OCI-M2 (cell line): Measurements from ENCODE around the gene CD99.
"Not testable (repeated sequence)": the region's sequence is repeated elsewhere in the genome, so short reads cannot be mapped to it uniquely, and the experiment has no call there.

Experiments
- DNase-seq: peaks from one replicate; lab custom pipeline; 2025; ENCODE audit not compliant: unreplicated experiment; lab: John Stamatoyannopoulos, UW

The CD99 gene

GRCh38 chrX:2719774-2720447, 28.8 kb downstream of the CD99 start:
- DNase-seq: no peak

DNA sequence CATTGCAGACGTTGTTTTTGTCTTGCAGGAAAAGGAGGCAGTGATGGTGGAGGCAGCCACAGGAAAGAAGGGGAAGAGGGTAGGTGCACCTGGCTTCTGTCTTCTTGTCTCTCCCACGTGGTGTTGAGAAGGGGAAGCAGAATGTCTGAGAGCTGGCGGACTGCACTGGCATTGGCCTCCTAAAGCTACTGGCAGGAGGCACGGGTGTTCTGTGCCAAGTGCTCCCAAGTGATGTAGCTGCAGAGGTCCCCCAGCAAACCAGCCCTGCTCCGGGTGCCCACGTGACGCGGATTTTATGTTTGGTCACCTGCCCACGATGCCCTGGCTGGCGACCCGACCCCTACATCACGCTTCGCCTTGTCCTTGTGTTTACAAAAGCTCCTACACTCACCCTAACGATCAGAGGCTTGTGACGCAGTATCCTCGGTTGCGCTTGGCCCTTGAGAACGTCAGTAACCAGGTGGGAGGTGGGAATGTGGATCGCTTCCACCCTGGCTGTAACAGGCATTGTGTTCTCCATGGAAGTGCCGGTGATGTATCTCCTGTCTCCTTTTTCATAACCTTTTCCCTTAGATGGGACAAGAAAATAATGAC, 32.3 kb downstream of the CD99 start:
- DNase-seq: no peak

DNA sequence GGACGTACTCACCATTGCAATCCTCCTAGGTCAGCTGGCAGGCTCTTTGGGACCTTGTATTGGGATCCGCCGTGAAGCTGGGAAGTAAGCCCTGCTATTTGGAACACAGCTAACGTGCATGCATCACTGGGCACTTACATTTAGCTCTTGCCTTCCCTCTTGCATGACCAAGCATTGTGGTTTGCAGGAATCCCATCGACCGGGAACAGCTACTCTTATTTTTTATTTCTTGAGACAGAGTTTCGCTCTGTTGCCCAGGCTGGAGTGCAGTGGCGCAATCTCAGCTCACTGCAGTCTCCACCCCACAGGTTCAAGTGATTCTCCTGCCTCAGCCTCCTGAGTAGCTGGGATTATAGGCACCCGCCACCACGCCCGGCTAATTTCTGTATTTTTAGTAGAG, 36.2 kb downstream of the CD99 start:
- DNase-seq: not testable (repeated sequence)

GRCh38 chrX:2732076-2732475, 41.0 kb downstream of the CD99 start:
- DNase-seq: no peak

GRCh38 chrX:2732649-2733048, 41.6 kb downstream of the CD99 start:
- DNase-seq: no peak

DNA sequence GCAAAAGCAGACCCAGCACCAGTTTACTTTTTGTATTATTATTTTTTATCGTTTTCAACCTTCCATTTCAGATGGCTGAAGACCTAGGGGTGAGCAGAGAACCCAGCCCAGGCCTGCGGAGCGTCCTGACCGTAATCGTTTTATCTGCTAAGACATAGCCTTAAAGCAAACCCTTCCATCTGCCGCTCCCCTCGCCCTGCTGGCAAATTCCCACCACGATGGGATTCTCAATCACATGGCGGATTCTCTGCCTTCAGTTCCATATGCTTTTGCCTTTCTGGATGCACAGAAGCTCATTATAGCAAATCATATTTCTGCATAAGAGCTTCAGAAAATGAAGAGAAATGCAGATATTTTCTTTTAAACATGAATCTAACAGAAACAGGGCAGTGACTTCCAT, 42.2 kb downstream of the CD99 start:
- DNase-seq: no peak

DNA sequence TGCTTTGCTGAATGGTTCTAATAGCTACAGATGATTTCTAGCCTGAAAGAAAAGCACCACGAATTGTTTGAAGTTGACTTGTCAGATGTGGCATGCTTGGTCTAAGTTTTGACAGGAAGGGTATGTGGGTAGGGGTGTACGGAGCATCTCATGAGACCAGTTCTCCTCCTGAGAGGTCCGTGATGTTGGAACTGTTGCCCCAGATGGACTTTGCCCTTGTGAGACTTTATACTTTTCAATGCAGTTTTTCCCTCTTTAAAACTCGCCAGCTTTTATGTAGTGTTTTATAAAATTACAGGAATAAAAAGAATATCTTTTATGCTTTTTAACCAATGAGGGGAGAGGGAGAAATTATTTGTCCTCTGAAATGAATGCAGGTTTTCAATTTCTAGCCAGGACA, 44.2 kb downstream of the CD99 start:
- no peak for DNase-seq

DNA sequence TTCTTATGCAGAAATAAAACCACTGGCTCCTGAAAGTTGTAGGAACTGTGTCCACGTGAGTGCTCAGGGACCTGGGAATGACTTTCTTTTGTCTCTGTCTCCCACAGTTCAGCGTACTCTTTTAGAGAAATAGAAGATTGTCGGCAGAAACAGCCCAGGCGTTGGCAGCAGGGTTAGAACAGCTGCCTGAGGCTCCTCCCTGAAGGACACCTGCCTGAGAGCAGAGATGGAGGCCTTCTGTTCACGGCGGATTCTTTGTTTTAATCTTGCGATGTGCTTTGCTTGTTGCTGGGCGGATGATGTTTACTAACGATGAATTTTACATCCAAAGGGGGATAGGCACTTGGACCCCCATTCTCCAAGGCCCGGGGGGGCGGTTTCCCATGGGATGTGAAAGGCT, 49.6 kb downstream of the CD99 start:
- DNase-seq: no peak

- no peak for DNase-seq
These were observed 50.3 kb downstream of the CD99 start for GRCh38 chrX:2741386-2741785.

DNA sequence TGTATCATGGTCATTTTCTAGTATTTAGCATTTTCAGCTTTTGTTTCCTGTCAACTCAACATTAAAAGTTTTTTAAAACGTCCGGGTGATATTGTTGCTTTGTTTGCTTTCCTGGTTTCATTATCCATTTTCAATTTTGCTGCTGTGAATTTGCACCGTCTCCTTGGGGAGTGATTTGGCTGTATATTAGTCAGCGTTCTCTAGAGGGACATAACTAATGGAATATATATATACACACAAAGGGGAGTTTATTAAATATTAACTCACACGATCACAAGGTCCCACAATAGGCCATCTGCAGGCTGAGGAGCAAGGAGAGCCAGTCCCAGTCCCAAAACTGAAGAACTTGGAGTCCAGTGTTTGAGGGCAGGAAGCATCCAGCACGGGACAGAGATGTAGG, 55.2 kb downstream of the CD99 start:
- not testable (repeated sequence) for DNase-seq

- DNase-seq: no peak
These were observed 57.2 kb downstream of the CD99 start for GRCh38 chrX:2748171-2748814.

GRCh38 chrX:2748815-2749188, 57.7 kb downstream of the CD99 start:
- no peak for DNase-seq

GRCh38 chrX:2751291-2751690, 60.2 kb downstream of the CD99 start:
- DNase-seq: no peak

DNA sequence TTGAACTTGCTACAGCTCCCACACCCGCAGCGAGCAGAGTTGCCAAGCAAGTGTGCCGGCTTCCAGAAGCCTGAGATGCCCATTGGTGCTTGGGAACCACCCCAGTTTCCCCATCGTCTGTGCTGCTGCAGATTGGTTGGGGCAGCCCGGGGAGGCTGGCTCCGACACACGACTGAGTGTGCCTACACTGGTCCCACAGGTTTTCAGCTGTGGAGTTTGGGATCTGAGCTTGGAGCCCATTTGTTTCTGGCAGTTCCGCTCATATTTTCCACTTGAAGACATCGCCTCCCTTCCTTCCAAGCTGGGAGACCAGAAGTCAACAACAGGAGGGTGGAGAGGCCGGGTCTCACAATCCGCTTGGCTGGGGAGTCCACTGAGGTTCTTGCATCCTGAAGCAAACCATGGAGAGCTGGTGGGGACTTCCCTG, 60.8 kb downstream of the CD99 start, which contains the start of gene XG:
Gene XG, plus strand, starts transcription at position 167 of the 427 bp plus-strand sequence. Its CDS starts 235 bp downstream, at position 402.
- not testable (repeated sequence) for DNase-seq

DNA sequence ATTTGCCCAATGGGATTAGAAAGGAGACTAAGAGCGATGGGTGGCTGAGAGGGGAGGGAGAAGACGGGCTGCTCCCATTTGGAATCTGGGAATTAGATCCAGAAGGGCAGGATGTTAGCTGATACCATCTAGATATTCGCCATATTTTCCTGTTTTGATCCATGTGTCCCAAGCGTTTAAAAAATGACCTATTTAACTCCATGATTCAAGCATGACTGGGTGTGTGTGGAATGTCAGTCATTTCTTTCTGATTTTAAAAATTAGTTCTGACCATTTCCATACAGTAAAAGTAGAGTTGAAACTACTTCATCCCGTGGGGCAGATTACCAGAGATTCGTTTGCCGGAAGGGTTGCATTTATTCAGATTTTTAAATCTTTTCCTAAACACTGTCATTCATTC, 61.3 kb downstream of the CD99 start:
- DNase-seq: not testable (repeated sequence)

DNA sequence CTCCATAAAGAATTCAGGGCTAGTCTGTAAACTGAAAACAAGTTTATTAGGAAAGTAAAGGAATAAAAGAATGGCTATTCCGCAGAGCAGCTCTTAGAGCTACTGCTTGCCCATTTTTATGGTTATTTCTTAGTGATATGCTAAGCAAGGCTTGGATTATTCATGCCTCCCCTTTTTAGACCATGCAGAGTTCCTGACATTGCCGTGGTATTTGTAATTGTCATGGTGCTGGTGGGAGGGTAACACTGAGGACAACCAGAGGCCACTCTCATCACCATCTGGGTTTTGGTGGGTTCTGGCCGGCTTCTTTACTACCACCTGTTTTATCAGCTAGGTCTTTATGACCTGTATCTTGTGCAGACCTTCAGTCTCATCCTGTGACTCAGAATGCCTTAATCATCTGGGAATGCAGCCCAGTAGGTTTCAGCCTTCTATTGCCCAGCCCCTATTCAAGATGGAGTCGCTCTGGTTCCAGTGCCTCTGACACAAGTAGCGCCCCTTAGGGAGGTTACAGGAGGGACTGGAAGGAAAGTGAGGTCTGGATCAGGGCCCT, 64.1 kb downstream of the CD99 start:
- not testable (repeated sequence) for DNase-seq

- no peak for DNase-seq
These were observed 65.5 kb downstream of the CD99 start for GRCh38 chrX:2756548-2756947.

- no peak for DNase-seq
These were observed 70.2 kb downstream of the CD99 start for GRCh38 chrX:2761246-2761645.

GRCh38 chrX:2762671-2763070, 71.6 kb downstream of the CD99 start:
- not testable (repeated sequence) for DNase-seq

- not testable (repeated sequence) for DNase-seq
These were observed 73.9 kb downstream of the CD99 start for GRCh38 chrX:2764766-2765548.

DNA sequence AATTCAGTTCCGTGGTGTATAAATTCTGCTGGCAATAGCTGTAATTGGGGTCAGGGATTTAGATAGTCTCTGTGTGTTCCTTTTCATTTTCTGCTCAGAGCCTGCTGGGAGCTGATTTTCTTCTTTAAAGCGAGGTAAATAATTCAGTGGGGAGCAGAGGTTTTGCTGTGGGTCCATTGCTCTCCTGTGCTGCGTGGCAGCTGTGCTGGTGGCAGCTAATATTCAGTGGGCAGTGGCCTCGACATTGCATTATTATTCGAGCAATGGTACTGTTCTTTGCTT, 74.4 kb downstream of the CD99 start:
- DNase-seq: no peak

- no peak for DNase-seq
These were observed 75.8 kb downstream of the CD99 start for GRCh38 chrX:2766906-2767305.
